Panc1 (cell line): ENCODE results near the gene PHF14. TPM values are rescaled to one million over a fixed set of nuclear protein-coding genes. Genes with fewer than 3 reads are reported as not detected.

Experiments used
- ATAC-seq: fragments of 200-7000 bp; cut with Tn5 transposase; 2 replicates; pipeline ENCODE4 v1.9.1; 2020; ENCODE audit warnings: mild to moderate bottlenecking, moderate library complexity
- BruUV-seq: library from RNA; stranded (reverse); fragments of 400-500 nt; replicated peaks from 2 replicates; lab custom pipeline; 2021; lab: Mats Ljungman, UMichigan
- CTCF ChIA-PET: fragments of 300-600 bp; sonication (Branson Sonifier 250); formaldehyde crosslinking; loops from one replicate; lab custom pipeline; 2022; ENCODE audit warnings: antibody characterized with exemption; lab: Charles Lee
- POLR2A ChIA-PET: fragments of 300-600 bp; sonication (Branson Sonifier 250); formaldehyde crosslinking; loops from one replicate; lab custom pipeline; 2022; ENCODE audit warnings: antibody characterized with exemption; lab: Charles Lee
- DNase-seq: peaks from one replicate; pipeline ENCODE4 v3.0.0-alpha.2; 2010; ENCODE audit warnings: low read depth, low spot score
- H3K27ac ChIP-seq: 2 replicates; pipeline ENCODE4 v1.5.1; 2011; ENCODE audit warnings: mild to moderate bottlenecking, low read length, inconsistent platforms
- H3K27me3 ChIP-seq: fragments of 200-500 bp; sonication (Bioruptor generic); 2 replicates; pipeline ENCODE4 v1.6.0; 2014; ENCODE audit warnings: low read length, inconsistent platforms; ENCODE audit not compliant: control insufficient read depth, insufficient read depth
- H3K36me3 ChIP-seq: fragments of 200-500 bp; sonication (Bioruptor generic); 2 replicates; pipeline ENCODE4 v1.5.1; 2014; ENCODE audit warnings: inconsistent platforms, mild to moderate bottlenecking, low read length, moderate library complexity; ENCODE audit not compliant: control insufficient read depth, insufficient read depth
- H3K4me1 ChIP-seq: 2 replicates; pipeline ENCODE4 v1.5.1; 2011; ENCODE audit warnings: inconsistent platforms, mild to moderate bottlenecking, low read length, moderate library complexity; ENCODE audit not compliant: control insufficient read depth, insufficient read depth
- H3K4me3 ChIP-seq, 2 experiments: 2 replicates each; pipeline ENCODE4 v1.5.1; 2011 to 2012; ENCODE audit warnings: low read depth in 2 of 2, low read length in 2 of 2, mild to moderate bottlenecking in 2 of 2, inconsistent platforms in 1 of 2, moderate library complexity in 1 of 2
- H3K9me3 ChIP-seq: fragments of 200-500 bp; sonication (Bioruptor generic); 2 replicates; pipeline ENCODE4 v1.5.1; 2014; ENCODE audit warnings: low read depth, mild to moderate bottlenecking, inconsistent platforms, low read length, moderate library complexity; ENCODE audit not compliant: control insufficient read depth, insufficient read depth
- POLR2AphosphoS5 ChIP-seq: IDR thresholded peaks from 2 replicates; pipeline ENCODE4 v1.6.1; 2012; ENCODE audit warnings: mild to moderate bottlenecking, low read depth, low read length, moderate library complexity
- SIN3A ChIP-seq: IDR thresholded peaks from 2 replicates; pipeline ENCODE4 v1.6.1; 2012; ENCODE audit warnings: low read depth, mild to moderate bottlenecking, low read length, moderate library complexity, borderline replicate concordance; ENCODE audit not compliant: insufficient read depth
- TCF7L2 ChIP-seq: IDR thresholded peaks from 2 replicates; pipeline ENCODE4 v1.6.1; 2011; ENCODE audit warnings: mild to moderate bottlenecking, low read depth, low read length, inconsistent platforms
- in situ Hi-C: cut with HindIII; loops from 2 replicates; pipeline ENCODE4 v1.10.0; 2016; ENCODE audit warnings: low sequenced_read_pairs, low pct_unique_long_range_greater_than_20kb
- intact Hi-C: fragments of 100-400 bp; cut with micrococcal nuclease; formaldehyde crosslinking; loops from one replicate; pipeline ENCODE4 v1.10.0; 2022; ENCODE audit not compliant: unreplicated experiment
- total RNA-seq: library from RNA; stranded (reverse); gene quantifications from one replicate; pipeline ENCODE4 v1.2.1, GENCODE V29; 2021; ENCODE audit not compliant: unreplicated experiment
- TF ChIP-seq, protein P1 (sequence below): fragments of 450-650 bp; IDR thresholded peaks from 2 replicates; pipeline ENCODE4 v1.5.1; 2017; ENCODE audit warnings: mild to moderate bottlenecking
- TF ChIP-seq, protein P2 (sequence below), 2 experiments: IDR thresholded peaks; 2 replicates each; pipeline ENCODE4 v1.6.1; 2011 to 2012; ENCODE audit warnings: low read depth in 2 of 2, control low read depth in 1 of 2, low read length in 1 of 2, mild to moderate bottlenecking in 1 of 2, moderate library complexity in 1 of 2; ENCODE audit not compliant: insufficient read depth in 1 of 2

The PHF14 gene
- total RNA-seq, 1 experiment from 2014 or later, result 85.6 TPM

DNA sequence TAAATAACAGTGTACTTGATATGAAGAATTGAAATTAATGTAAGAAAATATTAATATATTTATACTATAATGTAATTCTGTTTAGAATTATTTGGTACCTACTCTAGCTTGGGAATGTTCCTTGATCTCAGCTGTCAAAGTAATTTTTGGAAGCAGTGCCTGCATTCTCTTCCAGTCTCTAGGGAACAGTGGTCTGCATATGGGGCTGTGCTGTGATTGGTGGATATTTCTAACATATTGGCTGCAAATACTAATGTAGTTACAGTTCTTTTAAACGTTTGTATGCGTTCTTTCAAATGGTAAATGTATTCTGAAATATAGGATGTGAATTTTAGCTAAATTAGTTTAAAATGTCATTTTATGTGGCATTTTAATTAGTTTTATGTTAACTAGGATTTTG lies 87.2 kb downstream of the PHF14 start:
- intact Hi-C loops, result no loop called here
- no peak overlapping the region for H3K27ac ChIP-seq
- TF ChIP-seq TCF7L2, result no peak
- TF ChIP-seq, protein P1, sequence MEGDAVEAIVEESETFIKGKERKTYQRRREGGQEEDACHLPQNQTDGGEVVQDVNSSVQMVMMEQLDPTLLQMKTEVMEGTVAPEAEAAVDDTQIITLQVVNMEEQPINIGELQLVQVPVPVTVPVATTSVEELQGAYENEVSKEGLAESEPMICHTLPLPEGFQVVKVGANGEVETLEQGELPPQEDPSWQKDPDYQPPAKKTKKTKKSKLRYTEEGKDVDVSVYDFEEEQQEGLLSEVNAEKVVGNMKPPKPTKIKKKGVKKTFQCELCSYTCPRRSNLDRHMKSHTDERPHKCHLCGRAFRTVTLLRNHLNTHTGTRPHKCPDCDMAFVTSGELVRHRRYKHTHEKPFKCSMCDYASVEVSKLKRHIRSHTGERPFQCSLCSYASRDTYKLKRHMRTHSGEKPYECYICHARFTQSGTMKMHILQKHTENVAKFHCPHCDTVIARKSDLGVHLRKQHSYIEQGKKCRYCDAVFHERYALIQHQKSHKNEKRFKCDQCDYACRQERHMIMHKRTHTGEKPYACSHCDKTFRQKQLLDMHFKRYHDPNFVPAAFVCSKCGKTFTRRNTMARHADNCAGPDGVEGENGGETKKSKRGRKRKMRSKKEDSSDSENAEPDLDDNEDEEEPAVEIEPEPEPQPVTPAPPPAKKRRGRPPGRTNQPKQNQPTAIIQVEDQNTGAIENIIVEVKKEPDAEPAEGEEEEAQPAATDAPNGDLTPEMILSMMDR, result no peak
- TF ChIP-seq, protein P2, sequence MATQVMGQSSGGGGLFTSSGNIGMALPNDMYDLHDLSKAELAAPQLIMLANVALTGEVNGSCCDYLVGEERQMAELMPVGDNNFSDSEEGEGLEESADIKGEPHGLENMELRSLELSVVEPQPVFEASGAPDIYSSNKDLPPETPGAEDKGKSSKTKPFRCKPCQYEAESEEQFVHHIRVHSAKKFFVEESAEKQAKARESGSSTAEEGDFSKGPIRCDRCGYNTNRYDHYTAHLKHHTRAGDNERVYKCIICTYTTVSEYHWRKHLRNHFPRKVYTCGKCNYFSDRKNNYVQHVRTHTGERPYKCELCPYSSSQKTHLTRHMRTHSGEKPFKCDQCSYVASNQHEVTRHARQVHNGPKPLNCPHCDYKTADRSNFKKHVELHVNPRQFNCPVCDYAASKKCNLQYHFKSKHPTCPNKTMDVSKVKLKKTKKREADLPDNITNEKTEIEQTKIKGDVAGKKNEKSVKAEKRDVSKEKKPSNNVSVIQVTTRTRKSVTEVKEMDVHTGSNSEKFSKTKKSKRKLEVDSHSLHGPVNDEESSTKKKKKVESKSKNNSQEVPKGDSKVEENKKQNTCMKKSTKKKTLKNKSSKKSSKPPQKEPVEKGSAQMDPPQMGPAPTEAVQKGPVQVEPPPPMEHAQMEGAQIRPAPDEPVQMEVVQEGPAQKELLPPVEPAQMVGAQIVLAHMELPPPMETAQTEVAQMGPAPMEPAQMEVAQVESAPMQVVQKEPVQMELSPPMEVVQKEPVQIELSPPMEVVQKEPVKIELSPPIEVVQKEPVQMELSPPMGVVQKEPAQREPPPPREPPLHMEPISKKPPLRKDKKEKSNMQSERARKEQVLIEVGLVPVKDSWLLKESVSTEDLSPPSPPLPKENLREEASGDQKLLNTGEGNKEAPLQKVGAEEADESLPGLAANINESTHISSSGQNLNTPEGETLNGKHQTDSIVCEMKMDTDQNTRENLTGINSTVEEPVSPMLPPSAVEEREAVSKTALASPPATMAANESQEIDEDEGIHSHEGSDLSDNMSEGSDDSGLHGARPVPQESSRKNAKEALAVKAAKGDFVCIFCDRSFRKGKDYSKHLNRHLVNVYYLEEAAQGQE (IDR thresholded peaks at IDR 0.05; ENCODE audit: insufficient read depth in 1 of 2, low read depth in 2 of 2, low read length in 1 of 2), result no peak
- H3K4me1 ChIP-seq, result no peaks in the 10 kb centered on the region
- H3K9me3 ChIP-seq, result no peaks in the 10 kb centered on the region
- H3K36me3 ChIP-seq, result peaks cover 35% of the 10 kb centered on the region
- no peak overlapping the region for H3K4me3 ChIP-seq
- no peak for ATAC-seq
- POLR2A ChIA-PET, result no interaction called here
- no peaks in the 10 kb centered on the region for H3K27me3 ChIP-seq
- CTCF ChIA-PET, result no interaction called here
- BruUV-seq, result no TSS peak
- in situ Hi-C loops, result no loop called here
- no peak for DNase-seq

DNA sequence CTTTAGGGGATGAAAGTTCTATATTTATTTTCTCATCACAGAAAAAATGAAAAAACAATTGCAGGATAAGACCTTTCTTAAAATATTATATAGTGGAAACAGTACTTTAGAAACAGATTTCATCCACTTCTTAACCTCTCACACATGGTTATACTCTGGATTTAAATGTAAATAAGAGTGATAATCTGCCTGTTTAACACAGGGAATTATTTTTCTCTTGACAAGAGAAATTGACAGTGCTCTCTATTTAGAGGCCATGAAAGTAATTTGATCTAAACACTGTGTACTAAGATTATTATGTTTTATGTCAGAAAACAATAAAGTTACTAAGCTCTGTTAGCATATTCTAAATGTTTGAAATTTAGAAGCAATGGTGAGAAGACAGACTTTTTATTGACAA lies 88.4 kb downstream of the PHF14 start:
- H3K9me3 ChIP-seq, result no peaks in the 10 kb centered on the region
- no TSS peak for BruUV-seq
- DNase-seq (no peak), ATAC-seq (no peak)
- intact Hi-C loops, result no loop called here
- TF ChIP-seq, protein P1, result no peak
- TF ChIP-seq TCF7L2, result no peak
- TF ChIP-seq, protein P2 (IDR thresholded peaks at IDR 0.05; ENCODE audit: insufficient read depth in 1 of 2, low read depth in 2 of 2, low read length in 1 of 2), result no peak
- no peak for TF ChIP-seq POLR2AphosphoS5
- TF ChIP-seq SIN3A, result no peak
- CTCF ChIA-PET, result no interaction called here
- POLR2A ChIA-PET, result no interaction called here
- H3K27me3 ChIP-seq, result no peaks in the 10 kb centered on the region
- no peak overlapping the region for H3K4me3 ChIP-seq
- no peak overlapping the region for H3K27ac ChIP-seq
- in situ Hi-C loops, result no loop called here
- H3K36me3 ChIP-seq, result peaks cover 27% of the 10 kb centered on the region
- H3K4me1 ChIP-seq, result no peaks in the 10 kb centered on the region
